Suppressor macrophage (primary cell): ENCODE measurements around the gene TGFB1.
"Not testable (repeated sequence)": the region's sequence is repeated elsewhere in the genome, so short reads cannot be mapped to it uniquely, and the experiment has no call there.

Source experiments
- DNase-seq, 4 experiments: peaks; one replicate each; pipeline ENCODE4 v3.0.0-alpha.2; 2020 to 2022
- total RNA-seq, 17 experiments: gene quantifications; one replicate each; lab custom pipeline; 2026; ENCODE audit warnings: mixed read lengths in 6 of 17, inconsistent platforms in 3 of 17; lab: John Stamatoyannopoulos, UW

Gene TGFB1
- total RNA-seq = 41.8 to 219 (median 87.0) reads per million in 17 experiments

- DNase-seq = peak; percentile 93 to 99 (median 96)
Measured at GRCh38 chr19:41353466-41354342, at the start of gene TGFB1. TSS of gene TGFB1 (minus strand) at chr19:41353922. CDS start at chr19:41353044, 878 bp downstream.

GRCh38 chr19:41402010-41402409 lies 48.3 kb upstream of the TGFB1 start:
- DNase-seq = no peak

- no peak for DNase-seq
Measured at GRCh38 chr19:41401483-41401882, 47.8 kb upstream of the TGFB1 start.

DNA sequence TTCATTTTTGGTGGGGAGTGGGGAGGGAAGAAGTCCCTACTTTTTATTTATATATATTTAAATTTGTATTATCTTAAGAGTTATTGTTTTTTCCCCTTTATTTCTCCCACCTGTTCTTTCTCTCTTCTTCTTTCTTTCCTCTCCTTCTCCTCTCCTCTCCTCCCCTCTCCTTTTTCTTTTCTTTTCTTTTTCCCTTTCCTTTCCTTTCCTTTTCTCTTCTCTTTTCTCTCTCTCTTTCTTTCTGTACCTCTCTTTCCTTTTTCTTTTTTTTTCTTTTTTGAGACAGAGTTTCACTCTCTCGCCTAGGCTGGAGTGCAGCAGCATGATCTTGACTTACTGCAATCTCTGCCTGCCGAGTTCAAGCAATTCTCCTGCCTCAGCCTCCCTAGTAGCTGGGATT lies 45.8 kb upstream of the TGFB1 start:
- DNase-seq = no peak

DNA sequence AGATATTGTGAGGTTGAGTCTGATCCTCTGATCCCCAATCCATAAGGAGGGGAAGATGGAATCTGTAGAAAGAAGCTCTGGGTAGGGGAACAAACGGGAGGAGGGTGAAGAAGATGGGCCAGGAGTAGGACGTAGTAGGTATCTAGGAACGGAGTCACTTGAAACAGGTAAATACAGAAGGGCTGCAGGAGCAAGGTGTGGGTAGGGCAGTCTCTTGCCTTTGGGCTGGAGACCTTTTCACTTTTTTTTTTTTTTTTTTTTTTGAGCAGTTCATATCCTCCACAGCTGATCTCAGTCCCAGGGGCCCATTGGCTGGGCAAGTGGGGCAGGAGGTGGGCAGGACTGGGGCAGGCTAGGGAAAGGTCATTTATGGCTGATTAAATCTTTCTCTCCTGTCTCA lies 45.4 kb upstream of the TGFB1 start:
- DNase-seq = no peak

- DNase-seq = no peak
Measured at GRCh38 chr19:41398598-41398997, 44.9 kb upstream of the TGFB1 start.

DNA sequence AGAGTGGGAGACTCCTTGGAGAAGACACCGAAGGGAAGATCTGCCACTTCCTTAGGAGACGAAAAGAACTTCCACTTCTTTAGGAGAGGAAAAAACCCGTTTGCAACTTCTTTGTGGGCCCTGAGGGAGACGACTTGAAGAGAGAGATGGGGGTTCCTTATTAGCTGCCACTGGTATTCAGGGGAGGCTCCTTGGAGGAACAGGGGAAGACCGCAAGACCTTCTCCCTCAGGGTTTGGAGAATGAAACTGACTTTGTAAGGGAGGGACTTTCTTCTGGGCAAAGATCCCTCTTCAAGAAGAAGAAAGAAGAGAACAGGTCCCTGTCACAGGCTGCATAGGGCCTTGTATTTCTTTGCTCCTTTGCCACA lies 44.3 kb upstream of the TGFB1 start:
- DNase-seq = peak; percentile 32 to 46 (median 36)

DNA sequence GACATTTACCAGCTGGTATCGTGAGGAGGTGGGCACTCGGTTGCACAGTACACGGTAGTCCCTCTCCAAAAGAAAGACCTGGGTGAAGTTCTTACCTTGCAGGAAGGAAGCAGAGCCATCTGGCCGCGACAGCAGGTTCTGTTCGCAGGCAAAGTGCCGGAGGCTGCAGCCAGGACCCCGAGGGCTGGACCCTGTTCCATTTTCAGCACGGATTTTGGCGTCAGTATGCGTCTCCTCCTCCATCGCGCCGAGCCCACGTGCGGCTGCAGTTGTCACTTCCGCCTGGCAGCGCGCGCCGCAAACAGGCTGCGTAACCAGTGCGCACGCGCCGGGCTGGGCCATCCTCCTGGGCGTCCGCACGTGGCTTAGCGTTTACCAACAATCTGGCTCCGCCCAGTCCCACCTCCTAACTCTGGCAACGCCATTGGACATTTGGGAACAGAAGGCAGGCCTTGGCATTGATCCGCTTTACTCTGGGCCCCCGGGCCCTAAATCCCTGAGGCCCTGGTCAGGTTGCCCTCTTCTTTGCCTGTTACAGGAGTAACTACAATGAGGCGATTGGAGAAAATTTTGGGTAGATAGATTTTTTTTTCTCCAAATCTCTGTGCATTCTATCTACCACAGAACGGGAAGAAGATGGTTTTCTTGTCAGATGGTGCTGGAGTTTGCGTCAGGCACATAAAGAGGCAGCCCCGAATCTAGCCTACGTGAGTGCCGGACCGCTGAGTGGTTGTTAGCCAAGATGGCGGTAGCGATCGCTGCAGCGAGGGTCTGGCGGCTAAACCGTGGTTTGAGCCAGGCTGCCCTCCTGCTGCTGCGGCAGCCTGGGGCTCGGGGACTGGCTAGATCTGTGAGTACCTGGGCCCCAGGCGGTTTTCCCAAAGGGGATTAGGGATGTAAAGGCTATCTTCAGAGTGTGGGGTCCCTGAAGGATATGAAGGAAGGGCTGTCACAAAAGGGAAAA lies 43.6 kb upstream of the TGFB1 start, which contains the start of the genes BCKDHA and EXOSC5:
TSS of gene BCKDHA (plus strand) at position 733 of the 964 bp plus-strand sequence. CDS start at position 743, 10 bp downstream.
TSS of gene EXOSC5 (minus strand) at position 274 of the 964 bp plus-strand sequence. CDS start at position 243, 31 bp downstream.
- DNase-seq = peak; percentile 100

GRCh38 chr19:41395355-41395754 lies 41.6 kb upstream of the TGFB1 start:
- peak in 2 of 4 experiments; percentile 33 for DNase-seq

DNA sequence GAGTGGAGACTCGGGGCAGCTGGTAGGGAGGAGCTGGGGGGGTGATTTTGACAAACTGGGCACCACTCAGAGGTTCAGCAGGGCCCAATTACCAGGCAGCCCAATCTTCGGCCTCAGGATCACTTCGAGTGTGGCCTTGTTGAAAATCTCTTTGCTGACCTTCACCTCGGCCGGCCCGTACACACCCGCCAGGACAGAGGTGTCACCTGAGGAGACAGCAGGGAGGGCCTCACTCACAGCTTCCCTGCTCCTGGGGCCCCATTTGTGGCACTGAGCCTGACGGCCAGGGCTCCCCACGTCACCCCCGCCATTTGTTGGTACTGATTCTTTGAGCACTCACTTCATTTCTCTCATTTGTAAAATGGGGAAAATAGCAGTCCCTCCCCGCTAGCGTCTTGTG lies 39.1 kb upstream of the TGFB1 start:
- DNase-seq = no peak

DNA sequence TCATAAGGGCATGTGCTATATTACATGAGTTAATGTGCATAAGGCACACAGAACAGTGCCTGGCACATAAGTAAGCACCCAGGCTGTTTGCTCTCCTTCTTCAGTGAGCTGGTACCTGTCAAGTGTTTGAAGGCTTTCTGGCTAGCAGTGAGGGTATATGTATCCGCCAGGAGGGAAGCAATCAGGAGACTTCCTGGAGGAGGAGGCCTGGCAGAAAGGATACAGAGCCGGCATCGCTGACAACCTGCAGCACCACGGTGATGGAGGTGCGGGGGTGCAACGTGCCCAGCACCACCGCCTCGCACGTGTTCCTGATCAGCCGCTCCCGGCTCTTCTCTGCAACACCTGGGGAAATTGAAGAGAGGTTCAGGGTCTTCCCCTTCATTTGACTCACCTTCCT lies 37.9 kb upstream of the TGFB1 start:
- DNase-seq = no peak

DNA sequence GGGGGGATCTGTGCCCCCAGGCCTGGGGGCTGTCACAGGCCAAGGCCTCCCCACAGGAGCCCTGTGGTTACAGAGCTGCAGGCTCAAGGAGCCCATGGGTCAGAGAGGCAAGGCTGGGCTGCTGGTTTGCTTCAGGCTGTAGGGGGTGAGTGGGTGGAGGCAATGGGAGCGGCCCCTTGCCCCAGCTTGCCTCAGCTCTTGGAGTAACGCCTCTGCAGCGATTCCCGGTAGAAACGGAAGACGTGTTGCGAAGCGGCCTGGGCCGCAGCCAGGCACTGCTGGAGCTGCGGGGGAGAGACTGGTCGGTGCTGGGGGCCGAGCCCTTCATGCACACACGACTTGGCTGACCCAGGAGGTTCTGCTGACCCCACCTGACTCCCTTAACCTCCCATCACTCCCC lies 32.7 kb upstream of the TGFB1 start:
- DNase-seq = peak in 1 of 4 experiments; percentile 24

DNA sequence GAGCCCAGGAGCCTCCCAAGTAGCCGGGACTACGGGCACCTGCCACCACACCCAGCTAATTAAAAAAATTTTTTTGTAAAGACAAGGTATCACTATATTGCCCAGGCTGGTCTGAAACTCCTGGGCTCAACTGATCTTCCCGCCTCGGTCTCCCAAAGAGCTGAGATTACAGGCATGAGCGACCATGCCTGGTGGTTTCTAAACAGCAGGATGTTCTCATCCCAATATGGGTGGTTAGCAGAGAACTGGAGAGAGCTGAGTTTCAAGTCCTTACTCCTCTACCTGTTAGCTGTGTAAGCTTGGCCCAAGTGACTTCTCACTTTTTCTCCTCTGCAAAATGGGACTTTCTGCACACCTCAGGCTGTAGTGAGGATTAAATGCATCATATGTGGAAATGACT lies 30.6 kb upstream of the TGFB1 start:
- no peak for DNase-seq

DNA sequence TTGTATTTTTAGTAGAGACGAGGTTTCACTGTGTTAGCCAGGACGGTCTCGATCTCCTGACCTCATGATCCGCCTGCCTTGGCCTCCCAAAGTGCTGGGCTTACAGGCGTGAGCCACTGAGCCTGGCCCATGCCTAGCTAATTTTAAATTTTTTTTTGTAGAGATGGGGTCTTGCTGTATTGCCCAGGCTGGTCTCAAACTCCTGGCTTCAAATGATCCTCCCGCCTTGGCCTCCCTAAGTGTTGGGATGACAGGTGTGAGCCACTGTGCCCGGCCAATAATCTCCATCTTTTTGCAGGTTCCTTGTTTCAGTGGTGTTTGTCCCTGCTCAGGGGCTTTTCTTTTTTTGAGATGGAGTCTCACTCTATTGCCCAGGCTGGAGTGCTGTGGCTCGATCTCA lies 27.8 kb upstream of the TGFB1 start:
- DNase-seq = not testable (repeated sequence)

DNA sequence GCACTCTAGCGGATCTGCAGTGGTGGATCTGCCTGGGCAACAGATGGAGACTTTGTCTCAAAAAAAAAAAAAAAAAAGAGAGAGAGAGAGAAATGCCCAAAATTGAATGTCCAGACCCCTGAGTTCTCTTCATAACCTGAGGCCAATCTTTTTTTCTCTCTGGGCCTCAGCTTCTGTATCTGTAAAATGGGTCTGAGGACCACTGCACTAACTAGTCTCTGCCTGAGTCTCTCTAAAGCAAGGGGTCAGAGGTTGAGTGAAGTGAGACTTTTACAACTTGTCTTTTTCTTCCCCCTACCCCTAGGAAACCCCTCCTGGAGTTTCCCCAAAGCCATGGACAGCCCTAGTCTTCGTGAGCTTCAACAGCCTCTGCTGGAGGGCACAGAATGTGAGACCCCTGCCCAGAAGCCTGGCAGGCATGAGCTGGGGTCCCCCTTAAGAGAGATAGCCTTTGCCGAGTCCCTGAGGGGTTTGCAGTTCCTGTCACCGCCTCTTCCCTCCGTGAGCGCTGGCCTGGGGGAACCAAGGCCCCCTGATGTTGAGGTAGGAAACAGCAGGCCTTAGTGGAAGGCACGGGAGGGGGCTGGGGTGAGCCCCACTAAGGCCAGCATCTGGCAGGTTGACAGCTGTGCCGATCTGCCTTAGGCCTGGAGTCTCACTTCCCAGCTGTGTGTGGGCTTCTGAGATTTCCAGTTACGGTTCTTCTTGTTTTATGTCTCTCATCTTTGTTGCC lies 24.4 kb upstream of the TGFB1 start:
- peak; percentile 28 to 64 (median 51) for DNase-seq

- peak; percentile 58 to 81 (median 76) for DNase-seq
Measured at GRCh38 chr19:41376998-41377365, 23.3 kb upstream of the TGFB1 start.

DNA sequence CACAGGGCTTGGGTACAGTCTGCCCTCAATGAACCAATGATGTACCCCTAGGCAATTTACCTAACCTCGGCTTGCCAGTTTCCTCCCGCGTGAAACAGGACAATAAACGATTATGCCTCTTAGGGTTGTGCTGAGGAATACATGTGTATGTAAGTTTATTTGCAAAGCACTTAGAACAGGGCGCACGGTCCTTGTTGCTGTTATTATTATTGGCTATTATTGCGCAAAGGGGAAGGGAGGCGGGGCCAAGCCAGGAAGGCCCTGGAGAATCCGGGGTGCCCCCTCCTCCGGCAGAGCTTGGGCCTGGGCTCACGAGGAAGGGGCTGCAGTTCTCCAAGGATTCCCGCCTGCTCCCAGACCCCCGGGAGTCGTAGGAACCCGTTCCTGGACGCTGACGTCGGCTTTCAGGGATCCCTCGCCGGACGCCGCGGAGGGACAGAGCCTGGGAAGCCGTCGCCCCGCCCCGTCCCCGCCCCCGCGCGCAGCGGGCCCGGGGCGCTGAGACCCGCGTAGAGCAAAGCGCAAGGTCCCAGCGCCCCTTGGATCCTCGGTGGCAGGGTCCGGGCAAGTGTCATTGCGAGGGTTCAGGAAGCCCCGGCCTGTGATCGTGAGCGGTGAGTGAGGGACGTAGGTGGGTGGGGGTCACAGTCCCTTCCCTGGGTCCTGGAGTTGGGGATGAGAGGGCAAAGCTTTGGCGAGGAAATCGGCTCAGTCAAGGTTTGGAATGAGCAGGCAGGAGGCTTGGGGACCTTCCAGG lies 22.7 kb upstream of the TGFB1 start, which contains the start of gene TMEM91:
TSS of gene TMEM91 (plus strand) at position 293 of the 757 bp plus-strand sequence. CDS start 1,777 bp downstream, outside the sequence.
- peak; percentile 50 to 74 (median 61) for DNase-seq

DNA sequence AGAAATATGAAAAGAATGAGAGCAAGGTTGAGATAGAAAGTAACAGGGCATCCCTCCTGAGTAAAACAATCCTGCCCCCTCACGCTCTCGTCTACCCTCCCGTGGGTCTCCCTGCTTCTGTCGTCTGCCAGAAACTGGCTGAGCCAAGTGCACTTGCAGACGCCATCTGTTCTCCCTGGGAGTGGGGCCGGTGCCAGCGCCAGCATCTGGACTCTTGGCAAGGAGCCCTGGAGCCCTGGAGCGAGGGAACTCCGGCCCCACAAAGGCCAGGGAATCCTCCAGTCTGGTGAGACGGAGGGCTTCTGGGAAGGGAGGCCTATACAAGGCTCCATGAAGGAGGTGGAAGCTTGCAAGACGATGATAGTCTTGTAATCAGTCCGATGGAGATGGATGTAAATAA lies 20.3 kb upstream of the TGFB1 start:
- no peak for DNase-seq

- DNase-seq = no peak
Measured at GRCh38 chr19:41372501-41372900, 18.8 kb upstream of the TGFB1 start.

DNA sequence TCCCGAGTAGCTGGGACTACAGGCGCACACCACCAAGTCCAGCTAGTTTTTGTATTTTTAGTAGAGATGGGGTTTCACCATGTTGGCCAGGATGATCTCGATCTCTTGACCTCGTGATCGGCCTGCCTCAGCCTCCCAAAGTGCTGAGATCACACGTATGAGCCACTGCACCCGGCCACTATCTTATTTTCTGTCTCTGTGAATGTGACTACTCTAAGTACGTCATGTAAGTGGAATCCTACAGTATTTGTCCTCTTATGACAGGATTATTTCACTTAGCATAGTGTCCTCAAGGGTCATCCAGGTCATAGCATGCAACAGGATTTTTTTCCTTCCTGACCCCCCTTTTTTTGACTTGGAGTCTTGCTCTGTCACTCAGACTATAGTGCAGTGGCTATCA lies 17.8 kb upstream of the TGFB1 start:
- DNase-seq = no peak

DNA sequence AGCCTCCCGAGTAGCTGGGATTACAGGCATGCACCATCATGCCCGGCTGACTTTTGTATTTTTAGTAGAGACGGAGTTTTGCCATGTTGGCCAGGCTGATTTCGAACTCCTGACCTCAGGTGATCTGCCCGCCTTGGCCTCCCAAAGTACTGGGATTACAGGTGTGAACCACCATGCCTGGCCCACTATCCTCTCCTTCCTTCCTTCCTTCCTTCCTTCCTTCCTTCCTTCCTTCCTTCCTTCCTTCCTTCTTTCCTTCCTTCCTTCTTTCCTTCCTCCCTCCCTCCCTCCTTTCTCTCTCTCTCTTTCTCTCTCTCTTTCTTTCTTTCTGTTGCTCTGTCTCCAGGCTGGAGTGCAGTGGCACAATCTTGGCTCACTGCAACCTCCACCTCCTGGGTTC lies 17.4 kb upstream of the TGFB1 start:
- not testable (repeated sequence) for DNase-seq
